ENCODE measurements around the gene TPGS1. TPM values are rescaled to one million over a fixed set of nuclear protein-coding genes. Genes with fewer than 3 reads are reported as not detected.
A peak's percentile ranks its signal among the peaks of the same experiment; 100 is the strongest.

The TPGS1 gene
- total RNA-seq, result 10 to 100 TPM; 12.1 to 14.9 TPM
- long read RNA-seq, result 0 reads

GRCh38 chr19:507286-508203 is at the start of gene TPGS1:
TPGS1 (plus strand) TSS chr19:507497; CDS start chr19:507507, 10 bp downstream.
- intact Hi-C loops (cut with DNase I), result no loop called here
- peak; percentile 82 for DNase-seq
- ATAC-seq, result peak; percentile 92 to 94

DNA sequence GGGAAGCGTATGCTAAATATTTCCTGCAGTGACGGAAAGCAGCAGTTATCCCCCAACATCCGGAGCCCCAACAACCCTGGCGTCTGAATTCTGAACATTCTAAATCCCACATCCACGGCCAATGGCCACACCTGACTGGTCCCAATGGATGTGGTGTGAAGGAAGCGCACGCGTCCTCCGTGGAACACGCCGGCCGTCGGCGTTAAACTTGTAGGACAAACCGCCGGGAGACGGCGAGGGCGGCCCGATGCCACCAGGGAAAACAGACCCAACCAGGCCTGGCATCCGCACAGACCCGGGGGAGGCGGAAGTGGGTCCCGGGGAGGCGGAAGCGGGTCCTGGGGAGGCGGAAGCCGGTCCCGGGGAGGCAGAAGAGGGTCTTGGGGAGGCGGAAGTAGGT is 49.7 kb upstream of the TPGS1 start:
- ATAC-seq (no peak), DNase-seq (no peak)
- intact Hi-C loops (cut with DNase I), result no loop called here

DNA sequence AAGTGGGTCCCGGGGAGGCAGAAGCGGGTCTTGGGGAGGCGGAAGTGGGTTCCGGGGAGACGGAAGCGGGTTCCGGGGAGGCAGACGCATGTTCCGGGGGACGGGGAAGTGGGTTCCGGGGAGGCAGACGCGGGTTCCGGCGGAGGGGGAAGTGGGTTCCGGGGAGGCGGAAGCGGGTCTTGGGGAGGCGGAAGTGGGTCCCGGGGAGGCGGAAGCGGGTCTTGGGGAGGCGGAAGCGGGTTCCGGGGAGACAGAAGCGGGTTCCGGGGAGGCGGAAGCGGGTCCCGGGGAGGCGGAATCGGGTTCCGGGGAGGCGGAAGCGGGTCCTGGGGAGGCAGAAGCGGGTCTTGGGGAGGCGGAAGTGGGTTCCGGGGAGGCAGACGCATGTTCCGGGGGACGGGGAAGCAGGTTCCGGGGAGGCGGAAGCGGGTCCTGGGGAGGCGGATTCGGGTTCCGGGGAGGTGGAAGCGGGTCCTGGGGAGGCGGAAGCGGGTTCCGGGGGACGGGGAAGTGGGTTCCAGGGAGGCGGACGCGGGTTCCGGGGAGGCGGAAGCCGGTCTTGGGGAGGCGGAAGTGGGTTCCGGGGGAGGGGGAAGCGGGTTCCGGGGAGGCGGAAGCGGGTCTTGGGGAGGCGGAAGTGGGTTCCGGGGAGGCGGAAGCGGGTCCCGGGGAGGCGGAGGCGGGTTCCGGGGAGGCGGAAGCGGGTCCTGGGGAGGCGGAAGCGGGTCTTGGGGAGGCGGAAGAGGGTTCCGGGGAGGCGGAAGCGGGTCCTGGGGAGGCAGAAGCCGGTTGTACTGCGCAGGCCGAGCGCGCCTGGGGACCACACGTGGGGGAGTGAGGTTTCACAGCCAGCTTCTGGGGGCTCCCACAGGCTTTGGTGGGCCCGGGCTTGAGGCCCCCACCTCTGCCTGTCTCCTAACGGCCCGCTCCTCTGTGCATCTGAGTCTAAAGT is 48.9 kb upstream of the TPGS1 start:
- no peak for DNase-seq
- ATAC-seq, result no peak
- intact Hi-C loops (cut with DNase I), result no loop called here

GRCh38 chr19:459724-460511 is 47.4 kb upstream of the TPGS1 start:
- ATAC-seq (peak; percentile 75 to 83), DNase-seq (peak; percentile 68)
- intact Hi-C loops (cut with DNase I), result no loop called here

DNA sequence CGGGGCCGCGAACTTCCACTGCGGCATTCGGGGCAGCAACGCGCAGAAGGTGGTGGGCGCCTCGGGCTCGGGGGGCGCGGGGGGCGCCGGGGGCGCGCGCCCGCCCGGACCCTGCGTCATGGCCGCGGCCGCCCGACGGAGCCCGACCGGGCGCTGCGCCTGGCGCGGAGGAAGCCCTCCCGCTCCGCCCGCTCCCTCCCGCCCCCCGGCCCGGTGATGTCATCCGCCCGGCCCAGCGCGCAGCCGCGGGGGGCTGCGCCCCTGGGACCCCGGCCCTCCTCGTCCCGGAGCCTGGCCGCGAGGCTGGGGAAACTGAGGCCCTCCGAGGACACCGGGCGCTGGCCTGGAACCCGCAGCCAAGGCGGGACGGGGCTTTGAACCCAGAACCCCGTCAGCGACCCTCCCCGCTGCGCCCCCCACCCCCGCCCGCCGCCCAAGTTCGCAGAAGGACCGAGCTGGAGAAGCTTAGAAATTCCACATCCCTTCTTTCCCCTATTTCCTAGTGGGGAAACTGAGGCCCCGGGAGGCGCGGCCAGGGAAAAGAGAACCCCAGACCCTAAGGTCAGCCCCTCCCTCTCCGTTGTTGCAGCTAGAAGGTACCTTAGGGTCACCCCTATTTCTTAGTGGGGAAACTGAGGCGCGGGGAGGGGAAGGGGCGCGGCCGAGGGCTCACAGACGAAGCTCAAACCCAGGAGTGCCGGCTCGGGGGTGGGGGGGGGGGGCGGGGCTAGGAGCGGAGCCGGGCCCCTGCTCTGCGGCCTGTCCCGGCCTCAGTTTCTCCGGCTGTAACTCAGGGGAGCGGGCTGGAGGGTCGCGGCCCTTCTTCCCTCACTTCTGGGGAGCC is 46.2 kb upstream of the TPGS1 start, which contains the start of gene SHC2:
Gene SHC2 (minus strand): TSS at position 157 of the 844 bp plus-strand sequence. CDS start 37 bp downstream, at position 120.
- ATAC-seq (peak; percentile 29 to 61), DNase-seq (peak; percentile 53)
- intact Hi-C loops (cut with DNase I), result no loop called here

- DNase-seq, result no peak
- peak; percentile 44 to 48 for ATAC-seq
- intact Hi-C loops (cut with DNase I), result no loop called here
Measured at GRCh38 chr19:461721-462551, 45.4 kb upstream of the TPGS1 start.

- no peak for DNase-seq
- ATAC-seq, result no peak
- intact Hi-C loops (cut with DNase I), result no loop called here
Measured at GRCh38 chr19:463483-464207, 43.7 kb upstream of the TPGS1 start.

- ATAC-seq, result no peak
- DNase-seq, result no peak
- intact Hi-C loops (cut with DNase I), result no loop called here
Measured at GRCh38 chr19:464208-464545, 43.1 kb upstream of the TPGS1 start.

DNA sequence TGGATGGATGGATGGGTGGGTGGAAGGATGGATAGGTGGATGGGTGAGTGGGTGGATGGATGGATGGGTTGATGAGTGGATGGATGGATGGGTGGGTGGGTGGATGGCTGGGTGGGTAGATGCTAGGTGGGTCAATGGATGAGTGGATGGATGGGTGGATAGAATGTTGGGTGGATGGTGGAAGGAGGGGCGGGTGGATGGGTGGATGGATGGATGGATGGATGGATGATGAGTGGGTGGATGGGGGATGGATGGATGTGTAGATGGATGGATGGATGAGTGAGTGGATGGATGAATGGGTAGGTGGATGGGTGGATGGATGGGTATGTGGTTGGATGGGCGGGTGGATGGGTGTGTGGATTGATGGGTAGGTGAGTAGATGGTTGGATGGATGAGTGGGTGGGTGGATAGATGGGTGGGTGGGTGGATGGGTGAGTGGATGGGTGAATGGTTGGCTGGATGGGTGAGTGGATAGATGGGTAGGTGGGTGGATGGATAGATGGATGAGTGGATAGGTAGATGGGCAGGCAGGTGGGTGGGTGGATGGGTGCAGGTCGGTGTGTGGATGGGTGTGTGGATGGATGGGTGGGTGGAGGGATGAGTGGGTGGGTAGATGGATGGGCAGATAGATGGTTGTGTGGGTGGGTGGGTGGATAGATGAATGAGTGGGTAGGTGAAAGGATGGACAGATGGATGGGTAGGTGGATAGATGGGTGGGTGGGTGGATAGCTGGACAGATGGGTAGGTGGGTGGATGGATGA is 42.1 kb upstream of the TPGS1 start:
- DNase-seq (no peak), ATAC-seq (no peak)
- intact Hi-C loops (cut with DNase I), result no loop called here

- intact Hi-C loops (cut with DNase I), result no loop called here
- DNase-seq (no peak), ATAC-seq (no peak)
Measured at GRCh38 chr19:467554-467953, 39.7 kb upstream of the TPGS1 start.

DNA sequence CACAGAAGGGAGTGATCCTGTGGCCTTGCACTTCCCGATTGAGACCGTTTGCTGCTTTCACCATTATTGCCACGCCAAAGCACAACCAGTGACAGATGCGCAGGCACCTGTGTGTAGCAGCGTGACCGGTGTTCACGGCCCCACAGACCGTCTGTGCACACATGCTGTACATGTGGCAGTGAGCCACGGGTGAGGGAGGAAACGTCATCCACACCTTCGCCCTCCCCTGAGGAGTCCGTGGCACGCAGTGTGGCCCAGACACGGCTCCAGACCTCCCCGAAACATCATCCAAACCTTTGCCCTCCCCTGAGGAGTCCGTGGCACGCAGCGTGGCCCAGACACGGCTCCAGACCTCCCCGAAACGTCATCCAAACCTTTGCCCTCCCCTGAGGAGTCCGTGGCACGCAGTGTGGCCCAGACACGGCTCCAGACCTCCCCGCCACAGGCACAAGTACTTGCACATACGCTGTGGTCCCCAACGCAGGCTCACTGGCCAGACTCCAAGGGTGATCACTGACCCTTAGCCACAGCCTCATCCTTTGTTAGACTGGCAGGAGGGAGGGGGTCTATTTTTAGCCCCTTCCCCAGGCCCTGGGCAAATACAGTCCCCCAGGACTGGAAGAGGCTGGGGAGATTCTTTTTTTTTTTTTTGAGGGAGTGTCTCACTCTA is 38.6 kb upstream of the TPGS1 start:
- ATAC-seq, result no peak
- DNase-seq, result no peak
- intact Hi-C loops (cut with DNase I), result no loop called here

DNA sequence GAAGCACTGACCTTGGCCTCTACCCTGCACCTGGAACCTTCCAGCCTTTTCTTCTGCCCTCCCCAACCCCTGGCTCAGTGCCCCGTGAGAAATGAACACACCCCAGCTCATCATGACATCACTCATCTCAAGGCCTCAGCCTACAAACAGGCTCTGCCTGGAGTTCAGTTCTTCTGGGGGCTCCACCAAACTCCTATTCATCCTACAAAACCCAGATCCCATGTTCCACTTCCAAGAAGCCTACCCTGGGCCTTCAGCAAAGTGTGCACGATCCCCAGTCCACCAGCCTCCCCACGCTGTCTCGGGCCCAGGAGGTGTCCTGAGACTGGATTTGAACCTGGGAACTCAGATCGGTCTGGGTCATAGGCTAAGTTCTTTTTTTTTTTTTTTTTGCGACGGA is 37.5 kb upstream of the TPGS1 start:
- no peak for DNase-seq
- no peak for ATAC-seq
- intact Hi-C loops (cut with DNase I), result no loop called here

GRCh38 chr19:470701-471100 is 36.6 kb upstream of the TPGS1 start:
- intact Hi-C loops (cut with DNase I), result no loop called here
- DNase-seq, result no peak
- ATAC-seq, result no peak

GRCh38 chr19:472005-472858 is 35.1 kb upstream of the TPGS1 start:
- no peak for ATAC-seq
- DNase-seq, result no peak
- intact Hi-C loops (cut with DNase I), result no loop called here

All from left cardiac atrium (tissue), 4 donors.